Esophagus muscularis mucosa (tissue), 4 donors: ENCODE measurements around the gene CHCHD6. TPM values are rescaled to one million over a fixed set of nuclear protein-coding genes. Genes with fewer than 3 reads are reported as not detected.

Experiments used
- DNase-seq: peaks from one replicate; pipeline ENCODE4 v3.0.0-alpha.2; 2017; ENCODE audit errors: extremely low spot score
- H3K27ac ChIP-seq, 4 donors: fragments of 200-600 bp; sonication (generic); replicated peaks in 1 of 4; 1 replicate in 3 of 4; 2 replicates in 1 of 4; pipeline ENCODE4 v1.5.1; 2016 to 2019; ENCODE audit warnings: mild to moderate bottlenecking in 1 of 4
- H3K27me3 ChIP-seq, 4 donors: fragments of 200-600 bp; sonication (generic); one replicate each; pipeline versions ENCODE4 v1.5.1 to v1.6.0; 2016 to 2019
- H3K36me3 ChIP-seq, 4 donors: fragments of 200-600 bp; sonication (generic); one replicate each; pipeline ENCODE4 v1.5.1; 2016 to 2019
- H3K4me1 ChIP-seq, 4 donors: fragments of 200-600 bp; sonication (generic); one replicate each; pipeline ENCODE4 v1.5.1; 2016 to 2019
- H3K4me3 ChIP-seq, 4 donors: fragments of 200-600 bp; sonication (generic); 1 replicate in 2 of 4; 2 replicates in 2 of 4; pipeline ENCODE4 v1.5.1; 2016 to 2019; ENCODE audit warnings: mild to moderate bottlenecking in 4 of 4, moderate library complexity in 1 of 4
- H3K9me3 ChIP-seq, 4 donors: fragments of 200-600 bp; sonication (generic); 1 replicate in 3 of 4; 2 replicates in 1 of 4; pipeline ENCODE4 v1.5.1; 2016 to 2019
- CTCF ChIP-seq, 3 experiments: fragments of 200-600 bp in 2 of 3; fragments of 450-650 bp in 1 of 3; sonication (generic) in 2 of 3; IDR thresholded peaks; one replicate each; pipeline ENCODE4 v1.5.1; 2017 to 2019; ENCODE audit warnings: antibody characterized with exemption in 3 of 3, mild to moderate bottlenecking in 2 of 3, moderate library complexity in 1 of 3
- EP300 ChIP-seq: sonication (generic); formaldehyde crosslinking; IDR thresholded peaks from one replicate; pipeline ENCODE4 v1.6.1; 2017; ENCODE audit warnings: antibody characterized with exemption
- POLR2A ChIP-seq: fragments of 450-650 bp; IDR thresholded peaks from one replicate; pipeline ENCODE4 v1.6.1; 2017; ENCODE audit warnings: antibody characterized with exemption, moderate library complexity, mild to moderate bottlenecking, low read depth
- POLR2AphosphoS5 ChIP-seq, 2 donors: sonication (generic); formaldehyde crosslinking; IDR thresholded peaks; one replicate each; pipeline ENCODE4 v1.6.1; 2017; ENCODE audit warnings: antibody characterized with exemption in 2 of 2
- WGBS: methylation state at CpG from one replicate; pipeline ENCODE4 v1.1.5; 2018; 5-methylcytosine and 5-hydroxymethylcytosine counted together
- intact Hi-C: fragments of 100-400 bp; cut with DNase I; formaldehyde crosslinking; loops from one replicate; pipeline ENCODE4 v1.15.1; 2023
- total RNA-seq, 4 donors: library from RNA; depleted of rRNA; stranded (reverse); fragments of >200 nt; gene quantifications; one replicate each; pipeline versions ENCODE4 v1.1.0 to v1.2.1, GENCODE V29; 2016

CHCHD6 gene
- total RNA-seq, 4 donors from 2014 or later, result 10.3 to 13.4 (median 12.1) TPM

- DNase-seq, result no peak
- Histone ChIP-seq H3K27me3 (no peaks in the 10 kb centered on the region), H3K36me3 (peaks cover 0 to 6% (median 0%) of the 10 kb centered on the region in 4 donors), H3K4me1 (peaks cover 0 to 6% (median 0%) of the 10 kb centered on the region in 4 donors), H3K27ac (no peak overlapping the region), H3K9me3 (no peaks in the 10 kb centered on the region), H3K4me3 (no peak overlapping the region)
- WGBS, result 85% methylated on average over 14 of the region's 18 CpGs
- TF ChIP-seq POLR2A, result no peak
- TF ChIP-seq POLR2AphosphoS5 (IDR thresholded peaks at IDR 0.05), result no peak
- no peak for TF ChIP-seq CTCF (IDR thresholded peaks at IDR 0.05)
- no peak for TF ChIP-seq EP300
- intact Hi-C loops, result no loop called here
These were observed 42.5 kb downstream of the CHCHD6 start for GRCh38 chr3:126746395-126747177.

GRCh38 chr3:126747768-126748167, 43.7 kb downstream of the CHCHD6 start:
- Histone ChIP-seq H3K27ac (no peak overlapping the region), H3K9me3 (no peaks in the 10 kb centered on the region), H3K4me1 (peaks cover 6 to 11% (median 8%) of the 10 kb centered on the region in 4 donors), H3K36me3 (no peaks in the 10 kb centered on the region), H3K27me3 (no peaks in the 10 kb centered on the region), H3K4me3 (no peak overlapping the region)
- intact Hi-C loops, result no loop called here
- WGBS, result 88% methylated on average over 5 of the region's 6 CpGs
- no peak for DNase-seq
- TF ChIP-seq CTCF (IDR thresholded peaks at IDR 0.05) (no peak), POLR2AphosphoS5 (IDR thresholded peaks at IDR 0.05) (no peak), POLR2A (no peak), EP300 (no peak)

GRCh38 chr3:126748701-126749546, 44.9 kb downstream of the CHCHD6 start:
- Histone ChIP-seq H3K4me3 (no peak overlapping the region), H3K4me1 (peaks cover 11 to 18% (median 16%) of the 10 kb centered on the region in 4 donors), H3K36me3 (no peaks in the 10 kb centered on the region), H3K27me3 (no peaks in the 10 kb centered on the region), H3K27ac (no peak overlapping the region), H3K9me3 (no peaks in the 10 kb centered on the region)
- TF ChIP-seq POLR2A (no peak), POLR2AphosphoS5 (IDR thresholded peaks at IDR 0.05) (no peak), EP300 (no peak), CTCF (IDR thresholded peaks at IDR 0.05) (no peak)
- intact Hi-C loops, result no loop called here
- 83% methylated on average over 5 of the region's 5 CpGs for WGBS
- DNase-seq, result no peak

GRCh38 chr3:126749547-126749875, 45.5 kb downstream of the CHCHD6 start:
- 88% methylated on average over 3 of the region's 3 CpGs for WGBS
- H3K27me3 ChIP-seq, result no peaks in the 10 kb centered on the region
- H3K4me3 ChIP-seq, result no peak overlapping the region
- H3K9me3 ChIP-seq, result no peaks in the 10 kb centered on the region
- TF ChIP-seq POLR2AphosphoS5 (IDR thresholded peaks at IDR 0.05), result no peak
- TF ChIP-seq CTCF (IDR thresholded peaks at IDR 0.05), result no peak
- no peak for TF ChIP-seq POLR2A
- TF ChIP-seq EP300, result no peak
- no peak for DNase-seq
- peaks cover 11 to 18% (median 16%) of the 10 kb centered on the region in 4 donors for H3K4me1 ChIP-seq
- intact Hi-C loops, result no loop called here
- no peak overlapping the region for H3K27ac ChIP-seq
- H3K36me3 ChIP-seq, result no peaks in the 10 kb centered on the region
